ENCODE measurements around the gene HEATR3.
"Not testable (repeated sequence)": the region's sequence is repeated elsewhere in the genome, so short reads cannot be mapped to it uniquely, and the experiment has no call there.

HEATR3 gene

DNA sequence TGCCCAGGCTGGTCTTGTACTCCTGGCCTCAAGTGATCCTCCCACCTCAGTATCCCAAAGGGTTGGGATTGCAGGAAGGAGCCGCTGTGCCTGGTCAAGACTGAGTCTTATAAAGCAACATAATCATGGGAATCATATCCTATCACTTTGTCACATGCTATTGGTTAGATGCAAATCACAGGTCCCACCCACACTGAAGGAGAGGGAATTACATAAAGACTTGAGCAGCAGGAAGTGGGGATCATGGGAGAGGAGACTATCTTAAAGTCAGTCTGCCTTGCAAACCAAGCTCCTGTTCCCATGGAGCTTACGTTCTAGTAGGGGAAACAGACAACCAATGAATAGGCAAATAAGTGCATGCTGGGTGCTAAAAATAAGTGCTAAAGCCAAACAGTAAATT is 59.0 kb downstream of the HEATR3 start:
- Histone ChIP-seq H2AFZ (ENCODE audit: low read length) (peak overlapping the region; percentile 58; the same call in 1 of the 2 replicates), H3K4me3 (ENCODE audit: low read length, poor library complexity, severe bottlenecking) (no peak overlapping the region), H3K9me2 (replicated peaks; ENCODE audit: low read depth, low read length) (no peaks in the 10 kb centered on the region), H3K4me1 (ENCODE audit: insufficient read depth, low read length, poor library complexity, severe bottlenecking) (no peaks in the 10 kb centered on the region), H3K79me2 (ENCODE audit: insufficient read depth, low read length) (no peaks in the 10 kb centered on the region), H3K4me2 (ENCODE audit: low read depth, low read length, poor library complexity, severe bottlenecking) (no peak overlapping the region), H3K36me3 (ENCODE audit: insufficient read depth, low read length) (no peaks in the 10 kb centered on the region), H3K9me3 (ENCODE audit: insufficient read depth, low read depth, low read length) (no peaks in the 10 kb centered on the region), H3K27me3 (ENCODE audit: insufficient read depth, low read length, poor library complexity, severe bottlenecking) (no peaks in the 10 kb centered on the region), H3F3A (ENCODE audit: low read depth) (no peaks in the 10 kb centered on the region), H4K20me1 (ENCODE audit: insufficient read depth, low read length, poor library complexity, severe bottlenecking) (no peaks in the 10 kb centered on the region), H3K9ac (ENCODE audit: low read depth, low read length, poor library complexity, severe bottlenecking) (no peak overlapping the region)
- TF ChIP-seq EZH2phosphoT487 (IDR thresholded peaks at IDR 0.05; ENCODE audit: borderline replicate concordance) = no peak
- no peak for TF ChIP-seq CTCF (conservative IDR thresholded peaks at IDR 0.05; ENCODE audit: low read length)

DNA sequence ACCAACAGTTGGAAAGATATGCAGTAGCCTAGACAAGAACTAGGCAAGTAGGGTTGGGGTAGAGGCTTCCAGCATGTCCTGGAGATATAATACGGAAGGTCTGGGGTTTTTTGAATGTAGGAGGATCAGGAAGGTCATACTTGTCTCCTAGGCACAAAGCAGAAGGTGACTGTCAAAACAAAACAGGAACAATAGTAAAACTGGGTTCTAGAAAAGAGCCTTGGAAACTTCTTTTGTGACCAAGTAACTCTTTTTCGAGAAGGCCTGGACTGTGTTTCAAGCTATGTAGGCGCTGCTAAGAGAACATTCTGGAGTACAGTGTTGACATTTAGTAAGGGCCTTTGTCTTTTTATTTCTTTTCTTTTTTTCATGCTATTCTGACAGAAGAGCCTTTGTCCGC is 60.4 kb downstream of the HEATR3 start:
- Histone ChIP-seq H3K79me2 (ENCODE audit: insufficient read depth, low read length) (no peaks in the 10 kb centered on the region), H3K4me1 (ENCODE audit: insufficient read depth, low read length, poor library complexity, severe bottlenecking) (no peaks in the 10 kb centered on the region), H4K20me1 (ENCODE audit: insufficient read depth, low read length, poor library complexity, severe bottlenecking) (no peaks in the 10 kb centered on the region), H3K4me3 (ENCODE audit: low read length, poor library complexity, severe bottlenecking) (no peak overlapping the region), H3K4me2 (ENCODE audit: low read depth, low read length, poor library complexity, severe bottlenecking) (no peak overlapping the region), H3K9ac (ENCODE audit: low read depth, low read length, poor library complexity, severe bottlenecking) (no peak overlapping the region), H3F3A (ENCODE audit: low read depth) (no peaks in the 10 kb centered on the region), H3K27me3 (ENCODE audit: insufficient read depth, low read length, poor library complexity, severe bottlenecking) (no peaks in the 10 kb centered on the region), H3K36me3 (ENCODE audit: insufficient read depth, low read length) (no peaks in the 10 kb centered on the region), H3K9me3 (ENCODE audit: insufficient read depth, low read depth, low read length) (no peaks in the 10 kb centered on the region), H2AFZ (ENCODE audit: low read length) (no peak overlapping the region), H3K9me2 (replicated peaks; ENCODE audit: low read depth, low read length) (no peaks in the 10 kb centered on the region)
- TF ChIP-seq EZH2phosphoT487 (IDR thresholded peaks at IDR 0.05; ENCODE audit: borderline replicate concordance) = no peak
- TF ChIP-seq CTCF (conservative IDR thresholded peaks at IDR 0.05; ENCODE audit: low read length) = no peak

DNA sequence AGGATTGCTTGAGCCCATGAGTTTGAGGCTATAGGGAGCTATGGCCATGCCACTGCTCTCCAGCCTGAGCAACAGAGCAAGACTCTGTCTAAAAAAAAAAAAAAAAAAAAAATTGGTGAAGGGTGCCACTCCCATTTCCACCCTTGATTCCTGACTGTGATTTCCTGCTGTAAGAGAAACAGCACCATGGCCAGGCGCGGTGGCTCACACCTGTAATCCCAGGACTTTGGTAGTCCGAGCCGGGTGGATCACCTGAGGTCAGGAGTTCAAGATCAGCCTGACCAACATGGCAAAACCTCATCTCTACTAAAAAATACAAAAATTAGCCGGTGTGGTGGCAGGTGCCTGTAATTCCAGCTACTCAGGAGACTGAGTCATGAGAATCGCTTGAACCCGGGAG is 66.8 kb downstream of the HEATR3 start:
- H3K9me3 ChIP-seq (ENCODE audit: insufficient read depth, low read depth, low read length); H3K4me2 ChIP-seq (ENCODE audit: low read depth, low read length, poor library complexity, severe bottlenecking); H3K27me3 ChIP-seq (ENCODE audit: insufficient read depth, low read length, poor library complexity, severe bottlenecking); H3F3A ChIP-seq (ENCODE audit: low read depth); H3K36me3 ChIP-seq (ENCODE audit: insufficient read depth, low read length); H3K79me2 ChIP-seq (ENCODE audit: insufficient read depth, low read length); H4K20me1 ChIP-seq (ENCODE audit: insufficient read depth, low read length, poor library complexity, severe bottlenecking); H3K4me1 ChIP-seq (ENCODE audit: insufficient read depth, low read length, poor library complexity, severe bottlenecking); H2AFZ ChIP-seq (ENCODE audit: low read length); H3K9ac ChIP-seq (ENCODE audit: low read depth, low read length, poor library complexity, severe bottlenecking); H3K9me2 ChIP-seq (replicated peaks; ENCODE audit: low read depth, low read length); H3K4me3 ChIP-seq (ENCODE audit: low read length, poor library complexity, severe bottlenecking): not testable (repeated sequence)

- Histone ChIP-seq H4K20me1 (ENCODE audit: insufficient read depth, low read length, poor library complexity, severe bottlenecking) (no peaks in the 10 kb centered on the region), H3F3A (ENCODE audit: low read depth) (no peaks in the 10 kb centered on the region), H3K36me3 (ENCODE audit: insufficient read depth, low read length) (no peaks in the 10 kb centered on the region), H3K4me3 (ENCODE audit: low read length, poor library complexity, severe bottlenecking) (no peak overlapping the region), H3K9me3 (ENCODE audit: insufficient read depth, low read depth, low read length) (no peaks in the 10 kb centered on the region), H2AFZ (ENCODE audit: low read length) (no peak overlapping the region), H3K4me2 (ENCODE audit: low read depth, low read length, poor library complexity, severe bottlenecking) (no peak overlapping the region), H3K9me2 (replicated peaks; ENCODE audit: low read depth, low read length) (no peaks in the 10 kb centered on the region), H3K27me3 (ENCODE audit: insufficient read depth, low read length, poor library complexity, severe bottlenecking) (no peaks in the 10 kb centered on the region), H3K79me2 (ENCODE audit: insufficient read depth, low read length) (no peaks in the 10 kb centered on the region), H3K9ac (ENCODE audit: low read depth, low read length, poor library complexity, severe bottlenecking) (no peak overlapping the region), H3K4me1 (ENCODE audit: insufficient read depth, low read length, poor library complexity, severe bottlenecking) (no peaks in the 10 kb centered on the region)
- TF ChIP-seq EZH2phosphoT487 (IDR thresholded peaks at IDR 0.05; ENCODE audit: borderline replicate concordance) (no peak), CTCF (conservative IDR thresholded peaks at IDR 0.05; ENCODE audit: low read length) (no peak)
Measured at GRCh38 chr16:50133214-50133613, 67.4 kb downstream of the HEATR3 start.
